Raji (cell line): ENCODE data around the gene BDNF.

Source experiments
- POLR2A ChIP-seq: IDR thresholded peaks from 2 replicates; pipeline ENCODE4 v1.6.1; 2011; ENCODE audit warnings: low read depth, low read length, control low read depth; ENCODE audit not compliant: insufficient read depth

BDNF gene

DNA sequence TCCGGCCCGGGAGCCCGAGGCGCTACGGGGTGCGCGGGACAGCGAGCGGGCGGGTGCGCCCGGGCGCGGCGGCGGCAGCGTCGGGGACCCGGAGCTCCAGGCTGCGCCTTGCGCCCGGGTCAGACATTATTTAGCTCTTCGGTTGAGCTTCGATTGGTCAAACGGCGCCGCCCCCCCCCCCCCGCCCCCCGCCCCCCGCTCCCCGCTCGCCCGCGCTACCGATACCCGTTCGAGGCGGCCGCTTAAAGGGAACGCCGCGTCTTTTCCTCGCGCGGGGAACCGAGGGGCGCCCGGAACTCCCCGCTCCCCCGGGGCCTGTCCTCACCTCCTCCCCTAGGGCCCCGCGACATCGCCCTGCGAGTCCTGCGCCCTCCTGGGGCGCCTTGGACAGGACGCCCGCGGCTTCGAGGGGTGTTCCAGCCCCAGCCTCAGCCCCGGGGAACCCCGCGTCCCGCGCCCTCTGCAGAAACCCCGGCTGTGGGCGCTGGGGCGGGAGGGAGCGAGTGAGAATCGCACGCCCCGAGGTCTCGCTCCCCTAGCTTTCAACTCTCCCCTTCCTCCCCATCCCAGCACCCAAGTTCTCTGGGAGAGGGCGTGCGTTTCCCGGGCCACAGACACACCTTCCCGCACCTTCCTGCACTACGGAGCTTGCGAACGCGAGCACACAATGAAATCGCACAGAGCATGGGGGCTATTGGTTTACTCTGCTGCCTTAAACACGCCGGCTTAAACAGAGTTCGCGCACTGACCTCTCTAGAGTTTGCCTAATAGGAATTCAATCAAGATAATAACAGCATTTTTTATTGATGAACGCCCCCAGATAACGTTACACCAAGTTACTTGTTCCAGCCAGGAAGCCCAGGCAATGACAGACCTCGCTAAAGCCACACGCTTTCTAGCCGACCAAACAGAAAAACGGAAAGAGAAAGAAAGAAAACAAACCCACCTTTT, at the start of gene BDNF:
TSS of gene BDNF (minus strand) at position 105 of the 951 bp plus-strand sequence. CDS start 41,891 bp downstream, outside the sequence.
- no peak for TF ChIP-seq POLR2A

GRCh38 chr11:27740362-27741013, 40.2 kb upstream of the BDNF start:
- no peak for TF ChIP-seq POLR2A

DNA sequence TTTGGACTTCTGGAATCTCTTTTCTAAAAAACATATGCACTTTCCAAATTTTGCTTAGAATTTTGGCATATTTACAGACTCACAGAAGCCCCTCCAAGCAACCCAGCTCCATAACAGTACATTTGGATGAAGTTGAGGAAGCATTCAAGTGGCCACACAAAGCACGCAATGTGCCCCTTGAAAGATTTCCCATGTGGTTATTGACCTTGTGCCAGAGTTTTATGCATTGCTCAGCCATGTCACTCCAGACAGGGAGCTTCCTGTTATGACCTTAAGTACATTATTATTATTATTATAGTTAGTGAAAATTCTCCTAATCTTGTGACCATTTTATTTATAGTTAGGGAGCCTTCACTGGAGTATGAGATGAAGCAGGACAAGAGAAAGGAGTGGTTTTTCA, 35.0 kb upstream of the BDNF start:
- TF ChIP-seq POLR2A, result no peak

DNA sequence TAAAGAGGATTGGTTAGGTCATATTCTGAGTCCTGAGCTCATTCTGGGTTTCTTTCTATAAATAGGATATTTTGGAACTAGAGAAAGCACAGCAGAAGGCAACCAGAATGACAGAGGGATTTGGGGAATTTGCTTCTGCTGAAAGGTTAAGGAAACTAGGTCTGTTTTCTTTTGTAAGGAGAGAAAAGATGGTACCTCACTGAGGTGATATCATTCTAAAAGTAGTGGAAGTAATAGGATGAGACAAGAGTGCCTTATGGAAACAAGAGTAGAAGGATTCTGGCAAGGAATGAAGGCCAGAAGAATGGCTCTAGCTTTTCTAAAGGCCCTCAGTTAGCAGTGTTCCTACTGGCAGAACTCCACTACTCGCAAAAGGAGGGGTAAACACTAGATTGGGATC, 26.7 kb upstream of the BDNF start:
- TF ChIP-seq POLR2A, result no peak

GRCh38 chr11:27723687-27724086, 23.4 kb upstream of the BDNF start:
- no peak for TF ChIP-seq POLR2A

- no peak for TF ChIP-seq POLR2A
Measured at GRCh38 chr11:27722953-27723344, 22.7 kb upstream of the BDNF start.

DNA sequence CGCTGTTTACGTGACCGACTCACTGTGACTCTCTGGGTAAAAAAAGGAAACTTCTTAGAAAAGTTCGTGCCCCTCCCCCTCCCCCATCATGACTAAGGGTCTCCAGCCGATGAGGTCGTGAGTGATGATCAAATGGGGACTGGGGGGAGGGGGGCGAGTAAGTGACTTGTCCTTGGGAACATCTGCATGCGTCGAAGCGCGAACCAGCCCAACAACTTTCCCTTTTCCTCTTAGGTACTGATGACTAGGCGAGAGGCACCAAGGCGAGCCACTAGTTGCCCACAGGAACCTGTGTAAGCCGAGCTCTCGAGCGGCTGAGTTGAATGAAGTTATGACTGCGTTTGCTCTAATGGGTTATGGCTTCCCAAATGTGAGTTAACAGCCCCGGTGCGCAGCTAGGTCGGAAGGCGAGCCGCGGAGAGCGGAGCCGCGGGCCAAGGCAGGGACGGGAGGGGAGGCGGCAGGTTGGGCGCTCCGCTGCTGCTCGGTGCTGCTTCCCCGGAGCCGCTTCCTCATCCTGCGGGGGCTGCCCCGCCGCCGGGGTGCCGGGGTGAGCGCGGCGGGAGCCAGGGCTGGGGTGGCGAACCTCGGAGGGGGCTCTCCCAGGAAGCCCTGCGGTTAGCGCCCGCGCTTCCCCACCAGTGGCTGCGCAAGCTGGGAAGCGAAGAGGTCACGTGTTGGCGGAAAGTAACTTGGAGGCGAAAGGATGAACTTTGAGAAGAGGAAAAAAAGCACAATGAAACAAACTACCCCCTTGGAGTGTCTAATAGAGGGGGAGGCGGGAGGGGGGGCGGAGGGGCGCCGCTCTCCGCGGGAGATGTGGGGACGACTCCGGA, 22.1 kb upstream of the BDNF start:
- TF ChIP-seq POLR2A, result no peak

- no peak for TF ChIP-seq POLR2A
Measured at GRCh38 chr11:27721264-27722116, 21.2 kb upstream of the BDNF start.

DNA sequence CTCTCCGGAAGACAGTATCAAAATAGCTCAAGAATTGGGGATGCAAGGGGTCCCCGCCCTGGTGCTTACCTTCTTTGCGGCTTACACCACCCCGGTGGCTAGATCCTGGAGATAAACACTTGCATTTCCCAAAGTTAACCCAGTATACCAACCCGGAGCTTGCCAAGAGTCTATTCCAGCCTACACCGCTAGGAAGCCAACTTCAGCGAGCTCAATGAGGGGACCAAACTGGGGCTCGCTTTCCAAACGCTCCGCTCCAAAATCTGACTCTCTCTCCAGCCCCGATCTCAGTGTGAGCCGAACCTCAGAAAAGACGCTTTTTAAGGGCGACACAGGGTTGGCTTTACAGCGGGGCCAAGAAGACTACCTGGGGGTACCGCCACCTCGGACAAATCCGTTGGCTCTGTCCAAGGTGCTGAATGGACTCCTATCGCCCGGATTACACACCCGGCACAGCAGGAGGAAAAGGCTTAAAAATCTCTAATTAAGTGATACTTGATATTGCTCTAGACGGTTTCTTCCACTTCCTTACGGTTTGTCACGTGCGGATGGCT, 20.1 kb upstream of the BDNF start:
- TF ChIP-seq POLR2A, result no peak

- TF ChIP-seq POLR2A, result no peak
Measured at GRCh38 chr11:27719546-27719925, 19.3 kb upstream of the BDNF start.

- no peak for TF ChIP-seq POLR2A
Measured at GRCh38 chr11:27718863-27719545, 18.7 kb upstream of the BDNF start.

- TF ChIP-seq POLR2A, result no peak
Measured at GRCh38 chr11:27718346-27718862, 18.1 kb upstream of the BDNF start.

GRCh38 chr11:27717801-27718229, 17.6 kb upstream of the BDNF start:
- TF ChIP-seq POLR2A, result no peak
